A549 (cell line): ENCODE results near the gene FLG2.

Source experiments
- BCL3 ChIP-seq: fragments of >200 bp; sonication (Bioruptor Twin); formaldehyde crosslinking; IDR thresholded peaks from 3 replicates; pipeline ENCODE4 v1.6.1; 2016
- CBX2 ChIP-seq: fragments of 200-600 bp; sonication (generic); IDR thresholded peaks from 2 replicates; pipeline ENCODE4 v1.6.1; 2016; ENCODE audit warnings: low read depth, mild to moderate bottlenecking, borderline replicate concordance
- EP300 ChIP-seq, 2 experiments: fragments of >200 bp; sonication (Bioruptor Twin); formaldehyde crosslinking; IDR thresholded peaks; 2 replicates in 1 of 2; 3 replicates in 1 of 2; pipeline ENCODE4 v1.6.1; 2016 to 2017
- JUN ChIP-seq, 2 experiments: fragments of >200 bp; sonication (Bioruptor Twin); formaldehyde crosslinking; IDR thresholded peaks; 2 replicates in 1 of 2; 3 replicates in 1 of 2; pipeline ENCODE4 v1.6.1; 2016 to 2017
- RAD21 ChIP-seq, 2 experiments: fragments of >200 bp in 1 of 2; sonication (Bioruptor Twin) in 1 of 2; formaldehyde crosslinking in 1 of 2; IDR thresholded peaks in 1 of 2; conservative IDR thresholded peaks in 1 of 2; 2 replicates in 1 of 2; 3 replicates in 1 of 2; pipeline ENCODE4 v1.6.1; 2012 to 2018; ENCODE audit warnings: inconsistent platforms in 1 of 2
- TF ChIP-seq, protein P1 (sequence below): fragments of >200 bp; sonication (Bioruptor Twin); formaldehyde crosslinking; IDR thresholded peaks from 3 replicates; pipeline ENCODE4 v1.5.1; 2016

DNA sequence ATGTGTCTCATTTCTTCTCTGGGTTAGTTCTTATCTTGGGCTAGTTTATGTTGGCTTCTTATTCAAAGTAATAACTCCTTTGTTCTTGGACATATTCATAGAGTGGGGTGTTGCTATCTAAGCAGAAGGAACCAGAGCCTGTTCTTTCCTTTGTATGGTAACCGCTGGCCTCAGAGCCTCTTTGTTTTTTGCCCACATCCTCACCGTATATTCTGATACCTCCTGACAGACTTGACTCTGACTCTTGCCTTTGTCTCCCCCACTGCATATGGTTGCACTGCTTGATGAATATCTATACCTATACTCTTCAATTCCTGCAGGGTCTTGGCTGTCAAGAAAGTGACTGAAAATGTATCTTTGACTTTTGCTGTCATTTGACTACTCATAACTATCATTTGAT is 10.2 kb downstream of the FLG2 start:
- no peak for TF ChIP-seq RAD21 (conservative IDR thresholded peaks at IDR 0.05 in 1 of 2, IDR thresholded peaks at IDR 0.05 in 1 of 2)
- TF ChIP-seq BCL3: no peak
- TF ChIP-seq, protein P1, sequence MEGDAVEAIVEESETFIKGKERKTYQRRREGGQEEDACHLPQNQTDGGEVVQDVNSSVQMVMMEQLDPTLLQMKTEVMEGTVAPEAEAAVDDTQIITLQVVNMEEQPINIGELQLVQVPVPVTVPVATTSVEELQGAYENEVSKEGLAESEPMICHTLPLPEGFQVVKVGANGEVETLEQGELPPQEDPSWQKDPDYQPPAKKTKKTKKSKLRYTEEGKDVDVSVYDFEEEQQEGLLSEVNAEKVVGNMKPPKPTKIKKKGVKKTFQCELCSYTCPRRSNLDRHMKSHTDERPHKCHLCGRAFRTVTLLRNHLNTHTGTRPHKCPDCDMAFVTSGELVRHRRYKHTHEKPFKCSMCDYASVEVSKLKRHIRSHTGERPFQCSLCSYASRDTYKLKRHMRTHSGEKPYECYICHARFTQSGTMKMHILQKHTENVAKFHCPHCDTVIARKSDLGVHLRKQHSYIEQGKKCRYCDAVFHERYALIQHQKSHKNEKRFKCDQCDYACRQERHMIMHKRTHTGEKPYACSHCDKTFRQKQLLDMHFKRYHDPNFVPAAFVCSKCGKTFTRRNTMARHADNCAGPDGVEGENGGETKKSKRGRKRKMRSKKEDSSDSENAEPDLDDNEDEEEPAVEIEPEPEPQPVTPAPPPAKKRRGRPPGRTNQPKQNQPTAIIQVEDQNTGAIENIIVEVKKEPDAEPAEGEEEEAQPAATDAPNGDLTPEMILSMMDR: no peak
- no peak for TF ChIP-seq EP300 (IDR thresholded peaks at IDR 0.05)
- no peak for TF ChIP-seq CBX2
- no peak for TF ChIP-seq JUN (IDR thresholded peaks at IDR 0.05)
